ENCODE measurements around the gene PTPRD. TPM values are rescaled to one million over a fixed set of nuclear protein-coding genes. Genes with fewer than 3 reads are reported as not detected.

PTPRD gene
- polyA plus RNA-seq, 1 donor from 2014 or later = not detected

DNA sequence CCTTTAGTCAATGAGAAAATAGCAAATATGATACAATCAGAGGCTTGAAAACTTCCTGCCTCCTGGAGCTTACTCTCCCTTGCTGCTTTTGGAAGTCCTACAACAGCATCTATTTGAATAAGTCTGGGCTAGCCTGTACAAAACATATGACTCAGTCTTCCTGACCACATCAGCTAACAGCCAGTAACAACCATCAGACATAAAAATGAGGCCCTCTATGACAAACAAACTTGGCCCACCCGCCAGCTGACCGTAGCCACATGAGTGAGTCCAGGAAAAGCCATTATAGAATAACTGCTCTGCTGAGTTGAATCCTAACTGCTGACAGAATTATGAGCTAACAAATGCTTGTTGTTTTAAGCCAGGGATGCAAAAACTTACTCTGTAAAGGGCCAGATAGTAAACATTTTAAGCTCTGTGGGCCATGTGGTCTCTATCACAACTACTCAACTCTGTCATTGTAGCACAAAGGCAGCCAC, 347.6 kb downstream of the PTPRD start:
- no peak overlapping the region for H3K4me3 Mint-ChIP-seq
- H3K9me3 Mint-ChIP-seq = peaks cover 1 to 11% (median 2%) of the 10 kb centered on the region in 3 donors

DNA sequence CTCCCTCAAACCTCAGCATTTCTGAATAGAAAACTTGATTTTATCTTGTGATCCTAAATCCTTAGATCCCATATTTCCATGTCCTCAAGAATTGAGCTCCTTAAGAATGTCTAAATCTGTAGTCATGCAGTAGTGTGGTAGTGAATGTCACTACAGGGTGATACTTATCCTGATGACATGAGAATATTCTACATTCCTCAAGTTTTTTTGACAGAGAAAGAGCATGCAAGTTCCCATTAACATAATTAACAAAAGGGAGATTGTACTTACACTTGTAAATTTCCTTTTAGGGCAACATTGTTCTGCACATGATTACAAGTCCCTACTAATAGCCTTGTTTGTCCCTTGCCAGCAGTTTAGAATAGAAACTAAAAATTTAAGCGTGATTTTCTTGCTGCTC, 352.3 kb downstream of the PTPRD start:
- Mint-ChIP-seq H3K27me3 (no peaks in the 10 kb centered on the region), H3K27ac (no peak overlapping the region), H3K4me3 (no peak overlapping the region), H3K4me1 (no peaks in the 10 kb centered on the region), H3K9me3 (peaks cover 2 to 11% (median 3%) of the 10 kb centered on the region in 3 donors), H3K36me3 (no peaks in the 10 kb centered on the region)

More for the DNA sequence above, 347.6 kb downstream of the PTPRD start:
- H3K4me1 Mint-ChIP-seq = peaks cover 0 to 3% (median 0%) of the 10 kb centered on the region in 3 donors
- no peak overlapping the region for H3K27ac Mint-ChIP-seq
- no peaks in the 10 kb centered on the region for H3K36me3 Mint-ChIP-seq
- H3K27me3 Mint-ChIP-seq = no peaks in the 10 kb centered on the region

DNA sequence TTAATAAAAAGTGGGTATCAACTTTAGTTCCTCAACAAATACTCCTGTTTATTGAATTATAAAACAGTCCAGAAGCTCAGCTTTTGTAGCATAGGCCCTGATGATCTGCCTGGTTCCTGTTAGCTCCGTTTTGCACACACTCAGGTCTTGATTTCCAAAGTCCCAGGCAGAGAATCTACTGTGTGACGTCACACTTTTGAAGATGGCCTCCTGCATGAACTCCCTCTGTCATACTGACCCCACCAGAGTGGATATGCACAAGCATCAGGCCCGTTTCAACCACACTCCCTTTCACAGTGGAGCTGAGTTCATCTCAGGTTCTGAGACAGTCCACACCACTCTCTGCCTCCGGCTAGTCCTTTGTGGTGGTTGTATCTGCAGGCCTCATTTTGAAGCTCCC, 353.1 kb downstream of the PTPRD start:
- no peak overlapping the region for H3K27ac Mint-ChIP-seq
- no peaks in the 10 kb centered on the region for H3K27me3 Mint-ChIP-seq
- no peak overlapping the region for H3K4me3 Mint-ChIP-seq
- no peaks in the 10 kb centered on the region for H3K4me1 Mint-ChIP-seq
- peaks cover 2 to 11% (median 3%) of the 10 kb centered on the region in 3 donors for H3K9me3 Mint-ChIP-seq
- H3K36me3 Mint-ChIP-seq = no peaks in the 10 kb centered on the region

DNA sequence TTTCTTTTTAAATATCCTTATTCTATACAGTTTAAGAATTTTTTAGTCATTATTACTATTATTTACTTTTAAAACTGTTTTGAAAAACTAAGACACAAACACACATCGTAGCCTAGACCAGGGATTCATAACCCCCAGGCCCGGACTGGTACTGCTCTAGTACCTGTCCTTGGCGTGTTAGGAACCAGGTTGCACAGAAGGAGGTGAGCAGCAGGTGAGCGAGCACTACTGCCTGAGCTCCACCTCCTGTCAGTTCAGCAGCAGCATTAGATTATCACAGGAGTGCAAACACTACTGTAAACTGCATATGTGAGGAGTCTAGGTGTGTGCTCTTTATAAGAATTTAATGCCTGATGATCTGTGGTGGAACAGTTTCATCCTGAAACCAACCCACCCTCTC, 357.0 kb downstream of the PTPRD start:
- Mint-ChIP-seq H3K36me3 (no peaks in the 10 kb centered on the region), H3K4me3 (peak overlapping the region in 1 of 4 donors; percentile 58), H3K27me3 (no peaks in the 10 kb centered on the region), H3K27ac (no peak overlapping the region), H3K9me3 (peaks cover 0 to 2% (median 0%) of the 10 kb centered on the region in 3 donors), H3K4me1 (no peaks in the 10 kb centered on the region)

DNA sequence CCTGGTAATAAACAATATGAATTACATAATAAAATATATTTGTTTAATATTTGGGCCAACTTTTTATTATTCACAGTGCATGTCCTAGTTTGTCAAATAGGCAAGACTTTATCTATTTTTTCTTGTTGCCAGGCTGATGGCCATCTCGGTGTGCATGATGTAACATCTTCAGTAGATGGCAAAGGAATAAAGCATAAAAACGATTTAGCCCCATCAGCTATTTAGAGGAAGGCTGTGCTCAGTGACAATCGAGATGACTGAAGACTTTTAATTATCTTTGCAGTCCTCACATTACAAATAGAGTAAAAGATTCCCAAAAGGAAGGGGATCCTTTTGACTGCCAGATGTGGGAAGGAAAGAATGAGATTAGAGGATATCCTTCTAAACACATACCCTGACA, 358.5 kb downstream of the PTPRD start:
- Mint-ChIP-seq H3K27me3 (no peaks in the 10 kb centered on the region), H3K4me1 (no peaks in the 10 kb centered on the region), H3K9me3 (no peaks in the 10 kb centered on the region), H3K36me3 (no peaks in the 10 kb centered on the region), H3K27ac (no peak overlapping the region), H3K4me3 (no peak overlapping the region)

DNA sequence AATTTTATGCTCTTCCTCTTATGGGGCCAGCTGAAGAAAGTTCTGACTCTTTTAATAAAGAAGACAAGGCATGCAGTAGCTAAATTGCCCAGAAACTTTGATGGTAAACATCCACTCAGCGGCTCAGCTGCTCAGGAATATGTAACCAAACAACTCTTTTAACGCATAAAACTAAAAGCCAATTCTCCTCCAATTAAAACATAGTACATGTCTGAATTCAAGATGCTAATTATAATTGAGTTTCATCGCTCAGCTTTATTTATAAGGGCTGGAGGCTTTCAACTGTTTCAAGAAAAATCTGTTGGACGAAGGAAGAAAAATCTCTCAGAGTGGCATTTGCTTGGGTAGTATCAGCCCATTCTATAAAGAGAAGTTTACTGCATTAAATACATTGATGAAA, 359.5 kb downstream of the PTPRD start:
- Mint-ChIP-seq H3K4me1 (no peaks in the 10 kb centered on the region), H3K36me3 (no peaks in the 10 kb centered on the region), H3K27ac (no peak overlapping the region), H3K9me3 (no peaks in the 10 kb centered on the region), H3K4me3 (no peak overlapping the region), H3K27me3 (no peaks in the 10 kb centered on the region)

DNA sequence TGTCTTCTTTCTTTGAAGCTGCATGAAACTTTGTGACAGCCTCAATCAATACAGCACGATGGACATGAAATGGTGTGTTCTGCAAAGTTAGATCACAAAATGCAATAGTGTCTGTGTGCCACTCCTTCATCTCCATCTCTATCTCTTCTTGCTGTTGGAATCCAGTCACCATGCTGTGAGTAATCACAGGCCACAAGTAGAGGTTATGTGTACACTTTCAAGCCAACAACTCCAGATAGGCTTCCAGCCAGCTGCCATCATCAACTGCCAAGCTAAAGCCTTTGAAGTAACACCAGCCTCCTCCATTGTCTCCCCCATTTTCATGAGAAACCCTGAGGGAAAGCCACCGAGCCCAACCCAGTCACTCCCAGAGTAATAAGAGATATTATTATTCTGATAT, 360.6 kb downstream of the PTPRD start:
- no peak overlapping the region for H3K27ac Mint-ChIP-seq
- no peaks in the 10 kb centered on the region for H3K4me1 Mint-ChIP-seq
- peaks cover 0 to 3% (median 0%) of the 10 kb centered on the region in 3 donors for H3K9me3 Mint-ChIP-seq
- peaks cover 2% of the 10 kb centered on the region for H3K27me3 Mint-ChIP-seq
- no peak overlapping the region for H3K4me3 Mint-ChIP-seq
- no peaks in the 10 kb centered on the region for H3K36me3 Mint-ChIP-seq

DNA sequence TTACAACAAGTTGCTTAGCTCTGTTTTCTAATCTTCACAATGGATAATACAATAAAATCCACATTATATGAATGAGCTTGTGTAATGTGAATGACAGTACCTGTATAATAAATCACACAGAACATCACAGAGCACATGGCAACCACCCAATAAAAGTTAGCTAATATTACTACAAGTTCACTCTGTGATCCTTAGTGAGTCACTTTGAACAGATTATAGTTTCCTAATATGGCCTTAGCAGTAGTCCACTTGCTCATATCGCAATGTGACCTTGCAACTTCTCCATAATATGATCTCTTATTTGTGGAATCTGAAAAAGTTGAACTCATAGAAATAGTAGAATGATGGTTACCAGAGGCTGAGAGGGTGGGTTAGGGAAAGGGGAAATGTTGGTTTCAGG, 361.3 kb downstream of the PTPRD start:
- H3K4me3 Mint-ChIP-seq = no peak overlapping the region
- peaks cover 2% of the 10 kb centered on the region for H3K27me3 Mint-ChIP-seq
- no peak overlapping the region for H3K27ac Mint-ChIP-seq
- no peaks in the 10 kb centered on the region for H3K36me3 Mint-ChIP-seq
- no peaks in the 10 kb centered on the region for H3K4me1 Mint-ChIP-seq
- H3K9me3 Mint-ChIP-seq = peaks cover 0 to 3% (median 0%) of the 10 kb centered on the region in 3 donors

DNA sequence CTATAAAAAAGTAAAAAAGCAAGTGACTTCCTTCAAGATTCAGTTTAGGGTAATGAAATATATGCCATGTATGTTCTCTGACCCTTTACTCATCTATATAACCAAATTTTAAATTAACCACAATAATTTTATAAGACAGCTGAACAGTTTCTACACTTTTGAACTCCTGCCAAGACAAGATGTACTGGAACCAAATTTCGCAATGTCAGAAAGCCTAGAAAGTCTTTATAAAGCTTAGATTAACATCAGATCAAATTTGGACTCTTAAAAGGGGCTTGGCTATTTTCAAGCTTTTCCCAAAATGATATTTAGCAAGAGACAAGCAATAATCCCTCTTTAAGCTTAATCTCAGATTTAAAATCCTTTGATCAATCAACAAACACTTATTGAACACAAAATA, 362.6 kb downstream of the PTPRD start:
- Mint-ChIP-seq H3K36me3 (no peaks in the 10 kb centered on the region), H3K9me3 (peaks cover 0 to 3% (median 0%) of the 10 kb centered on the region in 3 donors), H3K4me3 (no peak overlapping the region), H3K27me3 (peaks cover 2% of the 10 kb centered on the region), H3K27ac (no peak overlapping the region), H3K4me1 (no peaks in the 10 kb centered on the region)

DNA sequence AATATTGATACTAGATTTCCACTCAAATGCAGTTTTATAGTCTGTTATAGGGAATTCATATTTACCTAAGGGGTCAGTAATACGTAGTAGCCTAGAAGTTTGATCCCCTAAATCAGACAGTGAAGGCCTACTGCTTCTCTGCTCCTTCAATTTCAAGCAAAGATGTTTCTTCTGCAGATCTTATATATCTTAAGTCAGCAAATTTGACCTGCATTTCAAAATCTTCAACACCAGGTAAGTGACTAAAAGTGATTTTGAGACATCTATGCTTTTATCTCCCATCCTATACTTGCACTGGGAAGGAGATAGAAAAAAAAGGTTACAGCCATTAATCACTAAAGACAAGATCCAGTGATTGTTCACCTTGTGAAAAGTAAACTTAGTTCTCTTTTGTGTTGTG, 363.9 kb downstream of the PTPRD start:
- Mint-ChIP-seq H3K36me3 (no peaks in the 10 kb centered on the region), H3K27me3 (peaks cover 2% of the 10 kb centered on the region), H3K9me3 (peaks cover 0 to 3% (median 0%) of the 10 kb centered on the region in 3 donors), H3K4me1 (no peaks in the 10 kb centered on the region), H3K4me3 (no peak overlapping the region), H3K27ac (no peak overlapping the region)

DNA sequence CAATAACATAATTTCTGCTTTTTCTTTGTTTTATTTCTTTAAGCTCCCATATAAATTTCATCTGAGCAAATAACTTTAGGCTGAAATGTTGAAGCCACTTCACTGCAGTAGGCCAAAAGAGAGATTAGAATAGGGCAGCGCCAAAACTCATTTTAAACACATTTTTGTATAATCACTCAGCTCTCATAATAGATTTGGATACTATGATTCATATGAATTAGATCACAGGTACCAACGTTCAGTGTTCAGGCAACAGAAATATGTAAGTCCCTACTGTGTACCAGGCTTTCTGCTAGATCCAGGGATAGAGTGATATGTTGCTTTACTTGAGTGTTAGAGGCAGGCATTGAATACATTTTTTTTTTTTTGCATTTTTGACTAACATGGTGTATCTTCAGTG, 370.5 kb downstream of the PTPRD start:
- H3K36me3 Mint-ChIP-seq = no peaks in the 10 kb centered on the region
- no peak overlapping the region for H3K4me3 Mint-ChIP-seq
- no peak overlapping the region for H3K27ac Mint-ChIP-seq
- no peaks in the 10 kb centered on the region for H3K27me3 Mint-ChIP-seq
- H3K9me3 Mint-ChIP-seq = no peaks in the 10 kb centered on the region
- no peaks in the 10 kb centered on the region for H3K4me1 Mint-ChIP-seq

DNA sequence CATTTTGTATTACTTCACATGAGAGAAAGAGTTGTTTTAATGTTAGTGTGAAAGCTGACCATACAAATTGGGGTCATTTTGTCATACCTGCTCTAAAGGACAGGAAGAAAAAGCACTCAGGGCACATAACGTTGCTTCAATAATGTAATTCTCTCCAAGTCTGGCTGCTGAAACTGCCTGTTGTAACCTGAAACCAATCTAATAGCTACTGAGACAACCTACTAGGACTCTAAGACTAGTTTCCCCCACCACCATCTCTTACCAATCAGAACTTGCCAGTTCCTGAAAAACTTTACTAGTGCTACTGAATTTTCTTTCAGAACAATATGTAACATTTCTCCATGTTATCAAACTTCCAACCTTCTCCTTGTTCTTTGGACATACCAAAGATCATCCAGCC, 374.7 kb downstream of the PTPRD start:
- Mint-ChIP-seq H3K27ac (no peak overlapping the region), H3K4me1 (no peaks in the 10 kb centered on the region), H3K9me3 (no peaks in the 10 kb centered on the region), H3K36me3 (no peaks in the 10 kb centered on the region), H3K27me3 (no peaks in the 10 kb centered on the region), H3K4me3 (no peak overlapping the region)

DNA sequence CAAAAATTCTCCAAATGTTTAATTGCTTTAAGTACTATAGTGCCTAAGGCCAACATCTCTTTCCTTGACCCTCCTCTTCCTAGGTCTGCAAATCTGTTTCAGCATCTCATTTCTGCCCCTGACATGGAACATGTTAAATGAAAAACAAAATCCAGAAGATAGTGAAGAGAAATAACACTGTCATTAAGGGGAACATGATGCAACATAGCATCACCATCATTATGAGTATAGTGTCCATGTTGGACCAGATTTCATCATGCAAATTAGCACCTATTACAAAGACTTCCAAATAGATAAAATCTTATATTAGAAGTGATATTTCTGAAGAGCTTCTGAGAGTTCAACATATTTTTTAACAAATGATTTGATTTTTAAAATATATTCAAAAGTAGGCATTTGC, 375.2 kb downstream of the PTPRD start:
- H3K9me3 Mint-ChIP-seq = no peaks in the 10 kb centered on the region
- H3K27me3 Mint-ChIP-seq = no peaks in the 10 kb centered on the region
- H3K4me1 Mint-ChIP-seq = no peaks in the 10 kb centered on the region
- H3K27ac Mint-ChIP-seq = no peak overlapping the region
- H3K4me3 Mint-ChIP-seq = no peak overlapping the region
- H3K36me3 Mint-ChIP-seq = no peaks in the 10 kb centered on the region

DNA sequence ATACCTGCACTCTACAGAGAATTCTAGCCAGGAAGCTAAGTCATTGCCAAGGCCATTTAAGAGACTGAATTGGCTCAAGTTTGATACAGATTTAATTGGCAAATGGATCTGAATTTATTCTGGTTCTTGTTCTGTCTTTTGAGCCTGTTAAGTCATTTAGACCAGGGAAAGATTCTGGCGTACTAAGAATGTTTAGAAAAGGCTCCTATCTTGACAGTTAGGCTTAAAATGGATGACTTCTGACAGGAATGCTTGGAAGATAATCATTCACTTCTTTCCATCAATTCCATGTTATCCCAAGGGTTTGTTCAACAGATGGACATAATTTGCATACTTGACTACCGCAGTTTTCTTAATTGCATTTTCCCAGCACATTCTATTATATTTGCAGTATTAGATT, 376.6 kb downstream of the PTPRD start:
- no peaks in the 10 kb centered on the region for H3K36me3 Mint-ChIP-seq
- no peaks in the 10 kb centered on the region for H3K9me3 Mint-ChIP-seq
- H3K4me3 Mint-ChIP-seq = no peak overlapping the region
- no peak overlapping the region for H3K27ac Mint-ChIP-seq
- no peaks in the 10 kb centered on the region for H3K27me3 Mint-ChIP-seq
- peaks cover under 1 to 5% (median 5%) of the 10 kb centered on the region in 3 donors for H3K4me1 Mint-ChIP-seq

DNA sequence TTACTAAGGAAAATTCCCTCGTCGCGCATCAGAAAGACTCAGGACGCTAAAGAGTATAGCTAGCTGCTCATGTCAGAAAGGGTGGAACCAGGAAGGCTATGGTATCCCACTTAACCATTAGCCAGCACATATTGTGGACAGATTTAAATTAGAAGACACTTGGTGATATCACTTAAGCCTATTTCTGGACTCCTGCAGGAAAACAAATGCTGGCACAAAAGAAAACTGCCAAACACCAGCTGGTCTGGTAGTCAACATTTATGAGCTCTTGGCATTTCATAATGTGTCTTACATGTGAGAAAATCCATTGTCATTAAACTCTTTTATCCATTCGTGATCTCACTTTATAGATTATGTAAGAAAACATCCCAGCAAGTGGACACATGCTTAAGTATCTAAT, 377.4 kb downstream of the PTPRD start:
- Mint-ChIP-seq H3K9me3 (no peaks in the 10 kb centered on the region), H3K27ac (no peak overlapping the region), H3K4me1 (peaks cover 2 to 9% (median 6%) of the 10 kb centered on the region in 3 donors), H3K36me3 (no peaks in the 10 kb centered on the region), H3K4me3 (no peak overlapping the region), H3K27me3 (no peaks in the 10 kb centered on the region)

DNA sequence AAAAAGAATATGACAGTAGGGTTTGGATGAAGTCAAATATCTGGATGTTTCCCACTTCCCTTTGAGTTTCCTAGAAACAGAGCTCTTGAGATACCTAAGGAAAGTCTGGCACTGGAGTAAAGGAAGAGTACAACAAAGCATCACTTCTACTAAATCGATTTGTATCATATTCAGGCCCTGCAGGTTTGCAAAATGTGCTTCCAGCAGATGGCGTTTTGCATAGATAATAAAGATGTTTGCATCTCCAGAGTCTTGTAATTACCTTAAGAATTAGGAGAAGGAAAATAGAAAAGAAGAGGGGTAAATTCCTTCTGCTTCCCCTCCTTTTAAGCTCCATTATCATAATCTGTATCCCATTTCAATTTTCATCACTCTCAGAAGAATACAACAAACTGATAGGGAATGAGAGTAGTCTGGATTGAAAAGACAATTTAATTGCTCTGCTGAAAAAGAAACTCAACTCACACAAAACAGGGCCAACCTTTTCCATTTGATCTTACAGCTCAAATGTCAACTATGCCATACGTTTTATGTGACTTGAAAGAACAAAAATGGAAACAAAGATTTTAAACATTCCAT, 380.4 kb downstream of the PTPRD start:
- Mint-ChIP-seq H3K27me3 (no peaks in the 10 kb centered on the region), H3K27ac (no peak overlapping the region), H3K36me3 (no peaks in the 10 kb centered on the region), H3K4me1 (peaks cover 2 to 9% (median 7%) of the 10 kb centered on the region in 3 donors), H3K4me3 (no peak overlapping the region), H3K9me3 (no peaks in the 10 kb centered on the region)
